Transverse colon (tissue), 4 donors: Measurements from ENCODE around the gene TMEM245. TPM values are rescaled to one million over a fixed set of nuclear protein-coding genes. Genes with fewer than 3 reads are reported as not detected.
"Not testable (repeated sequence)": the region's sequence is repeated elsewhere in the genome, so short reads cannot be mapped to it uniquely, and the experiment has no call there.

ENCODE experiments used
- DNase-seq: peaks from one replicate; pipeline ENCODE4 v3.0.0-alpha.2; 2019
- H3K27ac ChIP-seq, 4 donors: fragments of 200-600 bp; sonication (generic); 2 replicates each; pipeline ENCODE4 v1.5.1; 2016 to 2018; ENCODE audit warnings: inconsistent platforms in 4 of 4
- H3K27me3 ChIP-seq: fragments of 200-600 bp; sonication (generic); 2 replicates; pipeline ENCODE4 v1.5.1; 2017; ENCODE audit warnings: inconsistent platforms
- H3K36me3 ChIP-seq, 4 donors: fragments of 200-600 bp; sonication (generic); 2 replicates each; pipeline ENCODE4 v1.5.1; 2017 to 2019; ENCODE audit warnings: inconsistent platforms in 4 of 4
- H3K4me1 ChIP-seq, 4 donors: fragments of 200-600 bp; sonication (generic); 2 replicates each; pipeline ENCODE4 v1.5.1; 2017 to 2020; ENCODE audit warnings: inconsistent platforms in 4 of 4
- H3K4me3 ChIP-seq, 4 donors: fragments of 200-600 bp; sonication (generic); 1 replicate in 1 of 4; 2 replicates in 3 of 4; pipeline versions ENCODE4 v1.5.1 to v1.6.1; 2017 to 2019; ENCODE audit warnings: inconsistent platforms in 4 of 4
- H3K9me3 ChIP-seq, 2 donors: fragments of 200-600 bp; sonication (generic); 2 replicates each; pipeline ENCODE4 v1.5.1; 2017 to 2019; ENCODE audit warnings: inconsistent platforms in 2 of 2
- CTCF ChIP-seq, 5 experiments: fragments of 200-600 bp in 3 of 5; fragments of 450-650 bp in 2 of 5; sonication (generic) in 3 of 5; IDR thresholded peaks; 1 replicate in 2 of 5; 2 replicates in 3 of 5; pipeline ENCODE4 v1.5.1; 2016 to 2017; ENCODE audit warnings: antibody characterized with exemption in 5 of 5, inconsistent platforms in 3 of 5, mild to moderate bottlenecking in 2 of 5, moderate library complexity in 1 of 5
- EP300 ChIP-seq: sonication (generic); formaldehyde crosslinking; IDR thresholded peaks from one replicate; pipeline ENCODE4 v1.6.1; 2017; ENCODE audit warnings: antibody characterized with exemption, low read depth
- POLR2A ChIP-seq: fragments of 450-650 bp; IDR thresholded peaks from one replicate; pipeline ENCODE4 v1.6.1; 2016; ENCODE audit warnings: antibody characterized with exemption, mild to moderate bottlenecking, moderate library complexity
- POLR2AphosphoS5 ChIP-seq, 3 donors: sonication (generic); formaldehyde crosslinking; IDR thresholded peaks; one replicate each; pipeline ENCODE4 v1.6.1; 2016; ENCODE audit warnings: antibody characterized with exemption in 3 of 3
- WGBS, 2 donors: methylation state at CpG; one replicate each; pipeline ENCODE4 v1.1.5; 2018; ENCODE audit warnings: low coverage in 1 of 2; 5-methylcytosine and 5-hydroxymethylcytosine counted together
- in situ Hi-C, 4 donors: fragments of 200-750 bp; cut with MboI; loops; one replicate each; pipeline versions ENCODE4 v1.15.0 to v1.15.1; 2017; ENCODE audit warnings: low sequenced_read_pairs in 3 of 4, low pct_ligation_motif_present in 1 of 4, low pct_unique_long_range_greater_than_20kb in 1 of 4
- intact Hi-C: fragments of 100-400 bp; cut with DNase I; formaldehyde crosslinking; loops from one replicate; pipeline ENCODE4 v1.15.1; 2023; ENCODE audit warnings: low total_unique reads
- small RNA-seq, 4 donors: library from RNA; depleted of rRNA; stranded (forward); fragments of <200 nt; gene quantifications; one replicate each; pipeline ENCODE3, GENCODE V24; 2016
- total RNA-seq, 4 donors: library from RNA; depleted of rRNA; stranded (reverse); fragments of >200 nt; gene quantifications; one replicate each; pipeline ENCODE4 v1.1.0, GENCODE V29; 2016

The TMEM245 gene
- total RNA-seq, 4 donors from 2014 or later: 28.5 to 63.6 (median 58.7) TPM

GRCh38 chr9:108972626-108973209, 147.0 kb downstream of the TMEM245 start:
- Histone ChIP-seq H3K27ac (no peak overlapping the region), H3K4me1 (peaks cover 0 to 9% (median 0%) of the 10 kb centered on the region in 4 donors), H3K27me3 (no peaks in the 10 kb centered on the region), H3K4me3 (no peak overlapping the region), H3K9me3 (no peaks in the 10 kb centered on the region), H3K36me3 (no peaks in the 10 kb centered on the region)
- no peak for TF ChIP-seq EP300
- TF ChIP-seq CTCF (IDR thresholded peaks at IDR 0.05): no peak
- TF ChIP-seq POLR2AphosphoS5 (IDR thresholded peaks at IDR 0.05): no peak
- no peak for TF ChIP-seq POLR2A
- DNase-seq: no peak
- intact Hi-C loops: no loop called here
- WGBS, 2 donors: 64 to 77% methylated on average over 2 of the region's 2 CpGs
- in situ Hi-C loops: loop anchor here in 1 of 4 donors (25.0 kb wide), 1 partner anchor 110 kb away; the partner anchor contains the start of genes ACTL7A and ACTL7B

GRCh38 chr9:108972186-108972585, 147.6 kb downstream of the TMEM245 start:
- in situ Hi-C loops: loop anchor here in 1 of 4 donors (25.0 kb wide), 1 partner anchor 110 kb away; the partner anchor contains the start of genes ACTL7A and ACTL7B
- no peaks in the 10 kb centered on the region for H3K27me3 ChIP-seq
- WGBS, 2 donors: 90% methylated on average over 3 of the region's 3 CpGs
- no peak for DNase-seq
- H3K9me3 ChIP-seq: no peaks in the 10 kb centered on the region
- H3K4me3 ChIP-seq: no peak overlapping the region
- H3K4me1 ChIP-seq: peaks cover 0 to 9% (median 0%) of the 10 kb centered on the region in 4 donors
- H3K36me3 ChIP-seq: no peaks in the 10 kb centered on the region
- TF ChIP-seq POLR2A (no peak), CTCF (IDR thresholded peaks at IDR 0.05) (no peak), EP300 (no peak), POLR2AphosphoS5 (IDR thresholded peaks at IDR 0.05) (no peak)
- intact Hi-C loops: no loop called here
- H3K27ac ChIP-seq: no peak overlapping the region

- H3K9me3 ChIP-seq, H3K4me1 ChIP-seq, H3K27ac ChIP-seq, H3K36me3 ChIP-seq, intact Hi-C loops, H3K27me3 ChIP-seq, DNase-seq, H3K4me3 ChIP-seq: not testable (repeated sequence)
- in situ Hi-C loops: loop anchor here in 1 of 4 donors (25.0 kb wide), 1 partner anchor 109 kb away; the partner anchor contains the start of genes ACTL7A and ACTL7B
- WGBS, 2 donors: 92 to 96% methylated on average over 2 of the region's 2 CpGs
Measured at GRCh38 chr9:108971392-108971791, 148.4 kb downstream of the TMEM245 start.

GRCh38 chr9:108967916-108968315, 151.8 kb downstream of the TMEM245 start:
- Histone ChIP-seq H3K4me1 (peaks cover 0 to 5% (median 0%) of the 10 kb centered on the region in 4 donors), H3K27ac (no peak overlapping the region), H3K36me3 (no peaks in the 10 kb centered on the region), H3K4me3 (no peak overlapping the region), H3K27me3 (no peaks in the 10 kb centered on the region), H3K9me3 (no peaks in the 10 kb centered on the region)
- DNase-seq: no peak
- in situ Hi-C loops: loop anchor here in 1 of 4 donors (25.0 kb wide), 1 partner anchor 106 kb away; the partner anchor contains the start of genes ACTL7A and ACTL7B
- TF ChIP-seq EP300 (no peak), CTCF (IDR thresholded peaks at IDR 0.05) (no peak), POLR2AphosphoS5 (IDR thresholded peaks at IDR 0.05) (no peak), POLR2A (no peak)
- intact Hi-C loops: no loop called here

Small RNAs within 50 kb of the gene (small RNA-seq; reads per million reads assigned to genes)
- gene MIR32: 0.35 to 1.1 (median 0.69) reads per million in 4 donors
- 0 reads per million in 4 donors for gene RF00019

Other genes starting within 250 kb of the TMEM245 start
- gene ELP1, start 185.8 kb downstream of the TMEM245 start, total RNA-seq: 10 to 100 TPM in 3 of 4 donors, 1 to 10 TPM in 1; 7.9 to 18.1 (median 13.3) TPM
- 10 to 100 TPM in 2 of 4 donors, 1 to 10 TPM in 2; 5.6 to 14.4 (median 9.4) TPM for gene ABITRAM, start 185.5 kb downstream of the TMEM245 start, total RNA-seq
- 10 to 100 TPM in 1 of 4 donors, 1 to 10 TPM in 3; 6.0 to 12.1 (median 8.1) TPM for gene CTNNAL1, start 106.4 kb downstream of the TMEM245 start, total RNA-seq
- under 1 TPM in 3 of 4 donors, not detected in 1; 0.40 to 0.96 (median 0.64) TPM for gene FRRS1L, start 47.3 kb upstream of the TMEM245 start, total RNA-seq
- 100 to 1,000 TPM in 3 of 4 donors, 10 to 100 TPM in 1; 76.8 to 159 (median 110) TPM for gene EPB41L4B, start 201.1 kb upstream of the TMEM245 start, total RNA-seq